GM21576 (cell line): ENCODE data around the gene TOM1L1.

ENCODE experiments used
- ATAC-seq: cut with Tn5 transposase; IDR thresholded peaks from one replicate; pipeline ENCODE4 v1.9.1; 2021; ENCODE audit warnings: mild to moderate bottlenecking, moderate library complexity; ENCODE audit not compliant: unreplicated experiment

Gene TOM1L1

GRCh38 chr17:54945231-54945630 lies 44.6 kb downstream of the TOM1L1 start:
- ATAC-seq: no peak

- ATAC-seq: no peak
Measured at GRCh38 chr17:54945671-54946070, 45.0 kb downstream of the TOM1L1 start.

- no peak for ATAC-seq
Measured at GRCh38 chr17:54947396-54947795, 46.7 kb downstream of the TOM1L1 start.

GRCh38 chr17:54948380-54948779 lies 47.7 kb downstream of the TOM1L1 start:
- no peak for ATAC-seq

- ATAC-seq: no peak
Measured at GRCh38 chr17:54950116-54950515, 49.5 kb downstream of the TOM1L1 start.

- no peak for ATAC-seq
Measured at GRCh38 chr17:54951286-54951685, 50.6 kb downstream of the TOM1L1 start.

GRCh38 chr17:54956791-54957190 lies 56.1 kb downstream of the TOM1L1 start:
- ATAC-seq: no peak

GRCh38 chr17:54967621-54968261 lies 67.1 kb downstream of the TOM1L1 start:
- ATAC-seq: peak; percentile 18

GRCh38 chr17:54968262-54968987 lies 67.8 kb downstream of the TOM1L1 start, which contains the start of the genes COX11 and STXBP4:
Gene COX11, minus strand, starts transcription at chr17:54968654. Its CDS starts 8 bp downstream, at chr17:54968646.
Gene STXBP4, plus strand, starts transcription at chr17:54968765. Its CDS starts 17,455 bp downstream, at chr17:54986220.
- ATAC-seq: peak; percentile 93

GRCh38 chr17:54968988-54969332 lies 68.3 kb downstream of the TOM1L1 start:
- peak; percentile 28 for ATAC-seq

- no peak for ATAC-seq
Measured at GRCh38 chr17:54969658-54970572, 69.3 kb downstream of the TOM1L1 start.

- ATAC-seq: no peak
Measured at GRCh38 chr17:54971147-54971546, 70.5 kb downstream of the TOM1L1 start.

- no peak for ATAC-seq
Measured at GRCh38 chr17:54971901-54972300, 71.2 kb downstream of the TOM1L1 start.

- ATAC-seq: no peak
Measured at GRCh38 chr17:54972406-54973138, 71.9 kb downstream of the TOM1L1 start.

- no peak for ATAC-seq
Measured at GRCh38 chr17:54974759-54975158, 74.1 kb downstream of the TOM1L1 start.

GRCh38 chr17:54976316-54976715 lies 75.7 kb downstream of the TOM1L1 start:
- no peak for ATAC-seq

- ATAC-seq: no peak
Measured at GRCh38 chr17:54977744-54978143, 77.1 kb downstream of the TOM1L1 start.

- no peak for ATAC-seq
Measured at GRCh38 chr17:54979657-54980056, 79.0 kb downstream of the TOM1L1 start.

GRCh38 chr17:54980375-54980774 lies 79.7 kb downstream of the TOM1L1 start:
- no peak for ATAC-seq

GRCh38 chr17:54982399-54982798 lies 81.7 kb downstream of the TOM1L1 start:
- ATAC-seq: no peak

GRCh38 chr17:54983260-54983659 lies 82.6 kb downstream of the TOM1L1 start:
- ATAC-seq: no peak
